ENCODE results near the gene TOX3. TPM values are rescaled to one million over a fixed set of nuclear protein-coding genes. Genes with fewer than 3 reads are reported as not detected.

The TOX3 gene
- polyA plus RNA-seq, 3 donors, result 30.0 to 37.4 (median 35.2) TPM

DNA sequence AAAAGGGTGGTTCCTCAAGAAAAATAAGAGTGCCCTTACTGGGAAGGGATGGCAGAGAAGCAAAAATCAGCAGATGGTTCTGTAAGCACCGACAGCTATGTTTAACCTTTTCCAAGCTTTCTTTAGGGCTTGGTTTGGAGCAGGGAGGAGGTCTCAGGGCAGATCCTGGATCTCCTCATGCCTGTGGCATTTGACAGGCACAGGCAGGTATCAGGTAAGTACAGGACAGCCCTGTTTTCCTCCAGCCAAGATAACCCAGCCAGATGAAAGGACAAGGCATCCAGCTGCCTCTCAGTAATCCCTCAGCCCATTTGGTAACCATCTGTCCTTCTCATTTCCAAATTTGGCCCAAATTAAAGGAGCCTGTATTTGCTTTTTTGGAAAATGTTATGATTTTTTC is 141.5 kb downstream of the TOX3 start:
- DNase-seq, result no peak

DNA sequence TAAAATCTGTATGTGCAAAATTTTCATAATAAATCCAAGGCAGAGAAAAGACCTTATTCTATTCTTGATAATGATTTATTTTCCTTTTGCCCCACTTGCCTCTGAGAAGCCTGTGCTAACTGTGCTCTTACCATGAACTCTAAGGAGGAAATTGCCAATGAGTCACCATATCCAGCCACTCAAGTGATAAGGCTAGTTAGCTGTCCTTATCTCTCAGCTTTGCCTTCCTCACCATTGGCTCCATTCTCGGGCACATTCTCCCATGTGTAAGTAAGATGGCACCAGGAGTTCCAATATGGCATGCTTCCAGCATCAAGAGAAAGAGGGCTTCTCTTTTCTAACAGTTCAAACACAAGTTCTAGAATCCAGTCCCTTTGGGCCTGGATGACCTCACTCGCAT is 142.4 kb downstream of the TOX3 start:
- DNase-seq, result no peak

DNA sequence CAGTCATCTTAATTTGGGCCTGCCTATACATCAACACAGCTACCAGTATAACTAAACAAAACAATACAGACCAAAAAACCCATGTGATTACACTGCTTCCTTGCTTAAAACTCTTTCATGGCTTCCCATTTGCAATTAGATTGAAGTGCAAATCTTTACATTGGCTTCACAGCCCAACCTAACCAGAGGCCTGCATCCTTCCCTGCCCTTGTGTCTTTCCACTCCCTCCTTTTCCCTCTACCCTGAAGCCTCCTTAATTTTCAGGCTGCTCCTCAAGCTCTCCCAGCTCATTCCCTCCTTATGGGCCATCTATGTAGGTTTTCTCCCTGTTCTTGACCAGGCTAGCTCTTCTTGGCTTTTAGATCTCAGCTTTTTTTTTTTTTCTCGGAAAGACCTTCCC is 147.8 kb downstream of the TOX3 start:
- no peak for DNase-seq

DNA sequence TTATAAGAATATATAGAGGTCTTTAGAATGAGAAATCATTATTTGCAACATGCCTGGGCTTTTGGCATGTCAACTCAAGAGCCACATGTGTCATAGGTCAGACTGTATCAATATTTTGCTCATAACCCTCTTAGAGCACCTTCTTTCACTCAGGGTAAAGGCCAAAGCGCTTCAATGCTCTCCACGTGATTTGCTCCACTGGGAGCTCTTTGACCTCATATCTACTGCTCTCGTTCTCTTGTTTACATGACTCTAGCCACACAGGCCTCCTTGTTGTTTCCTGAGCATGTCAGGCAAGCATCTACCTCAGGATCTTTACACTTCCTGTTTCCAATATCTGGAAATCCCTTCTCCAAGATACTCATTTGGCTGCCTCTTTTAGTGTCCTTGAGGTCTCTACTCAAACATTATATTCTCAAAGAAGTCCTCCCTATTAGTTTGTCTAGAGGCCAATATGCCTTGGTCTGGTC is 148.4 kb downstream of the TOX3 start:
- DNase-seq, result no peak

DNA sequence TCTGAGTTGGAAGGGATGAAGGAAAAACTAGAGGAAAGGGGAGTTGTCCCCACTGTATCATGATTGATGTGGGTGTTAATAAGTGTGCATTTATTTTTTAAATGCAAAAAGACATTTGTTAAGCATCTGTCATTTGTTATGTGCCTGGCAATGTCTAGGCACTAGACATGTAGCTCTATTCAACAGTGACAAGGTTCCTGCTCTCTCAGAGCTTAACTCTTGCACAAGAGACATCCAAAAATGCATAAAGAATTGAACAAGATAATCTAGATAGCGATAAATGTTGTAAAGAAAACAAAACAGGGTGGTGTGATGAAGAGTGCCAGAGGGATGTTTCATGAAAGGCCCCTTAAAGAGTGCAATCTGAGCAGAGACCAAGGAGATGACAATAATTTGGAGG is 148.9 kb downstream of the TOX3 start:
- no peak for DNase-seq

DNA sequence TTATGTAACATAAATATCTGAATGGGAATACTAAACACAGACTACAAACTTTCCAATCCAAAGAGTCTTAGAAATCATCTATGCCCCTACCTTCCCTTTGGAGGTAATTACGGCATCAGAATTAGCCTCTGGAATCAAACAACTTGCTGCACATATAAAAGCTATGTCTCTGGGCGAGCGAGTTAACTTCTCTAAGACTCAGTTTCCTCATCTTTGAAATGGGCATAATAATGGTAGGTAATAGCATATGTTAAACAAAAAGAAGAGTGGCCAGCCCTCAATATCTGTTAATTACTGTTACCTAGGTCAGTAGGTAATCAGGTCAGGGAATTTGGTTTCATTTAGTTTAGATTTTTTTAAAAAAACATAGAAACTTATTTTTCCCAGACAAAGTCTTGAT is 153.5 kb downstream of the TOX3 start:
- DNase-seq, result no peak

DNA sequence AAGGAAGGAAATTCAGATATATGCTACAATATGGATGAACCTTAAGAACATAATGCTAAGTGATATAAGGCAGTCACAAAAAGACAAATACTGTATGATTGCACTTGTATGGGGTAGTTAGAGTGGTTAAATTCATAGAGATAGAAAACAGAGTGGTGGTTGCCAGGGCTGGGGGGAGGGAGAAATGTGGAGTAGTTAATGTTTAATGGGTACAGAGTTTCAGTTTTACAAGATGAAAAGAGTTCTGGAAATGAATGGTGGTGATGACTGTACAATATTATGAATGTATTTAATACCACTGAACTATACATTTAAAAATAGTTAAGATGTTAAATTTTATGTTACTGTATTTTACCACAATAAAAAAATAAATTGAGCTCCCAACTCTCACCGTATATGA is 157.9 kb downstream of the TOX3 start:
- DNase-seq, result no peak
